Hematopoietic multipotent progenitor cell treated with erythropoietin and hydrocortisone succinate and interleukin-3 and kit ligand, for 15 days (in vitro differentiated cells): ENCODE results near the gene DTYMK.
A peak's percentile ranks its signal among the peaks of the same experiment; 100 is the strongest.

ENCODE experiments used
- DNase-seq: peaks from one replicate; pipeline ENCODE4 v3.0.0-alpha.2; 2015; ENCODE audit warnings: low spot score

Gene DTYMK

GRCh38 chr2:241703032-241703604, 16.5 kb upstream of the DTYMK start:
- no peak for DNase-seq

- peak; percentile 82 for DNase-seq
Measured at GRCh38 chr2:241702155-241703031, 15.8 kb upstream of the DTYMK start.

- peak; percentile 94 for DNase-seq
Measured at GRCh38 chr2:241701399-241702154, 15.0 kb upstream of the DTYMK start, which contains the start of gene ING5. TSS of gene ING5 (plus strand) at chr2:241702039. CDS start at chr2:241702066, 27 bp downstream.

- DNase-seq = peak; percentile 86
Measured at GRCh38 chr2:241701149-241701398, 14.5 kb upstream of the DTYMK start.

- DNase-seq = no peak
Measured at GRCh38 chr2:241695651-241696050, 9.0 kb upstream of the DTYMK start.

- no peak for DNase-seq
Measured at GRCh38 chr2:241692448-241692847, 5.8 kb upstream of the DTYMK start.

- no peak for DNase-seq
Measured at GRCh38 chr2:241690202-241690717, 3.6 kb upstream of the DTYMK start.

- DNase-seq = no peak
Measured at GRCh38 chr2:241689306-241689705, 2.7 kb upstream of the DTYMK start.

- DNase-seq = peak; percentile 23
Measured at GRCh38 chr2:241686324-241686649, 328 bp downstream of the DTYMK start.

- no peak for DNase-seq
Measured at GRCh38 chr2:241680827-241681599, 5.6 kb downstream of the DTYMK start.

- DNase-seq = no peak
Measured at GRCh38 chr2:241680044-241680443, 6.6 kb downstream of the DTYMK start.

GRCh38 chr2:241678784-241679540, 7.7 kb downstream of the DTYMK start:
- no peak for DNase-seq

- no peak for DNase-seq
Measured at GRCh38 chr2:241678307-241678706, 8.3 kb downstream of the DTYMK start.

- DNase-seq = no peak
Measured at GRCh38 chr2:241677392-241677791, 9.2 kb downstream of the DTYMK start.

GRCh38 chr2:241676665-241677064, 9.9 kb downstream of the DTYMK start:
- no peak for DNase-seq

- DNase-seq = no peak
Measured at GRCh38 chr2:241675885-241676284, 10.7 kb downstream of the DTYMK start.

- no peak for DNase-seq
Measured at GRCh38 chr2:241673797-241674725, 12.6 kb downstream of the DTYMK start.

- DNase-seq = no peak
Measured at GRCh38 chr2:241673189-241673663, 13.4 kb downstream of the DTYMK start.

GRCh38 chr2:241672243-241673188, 14.1 kb downstream of the DTYMK start:
- no peak for DNase-seq
